ENCODE results near the gene UNCX.

Gene UNCX

DNA sequence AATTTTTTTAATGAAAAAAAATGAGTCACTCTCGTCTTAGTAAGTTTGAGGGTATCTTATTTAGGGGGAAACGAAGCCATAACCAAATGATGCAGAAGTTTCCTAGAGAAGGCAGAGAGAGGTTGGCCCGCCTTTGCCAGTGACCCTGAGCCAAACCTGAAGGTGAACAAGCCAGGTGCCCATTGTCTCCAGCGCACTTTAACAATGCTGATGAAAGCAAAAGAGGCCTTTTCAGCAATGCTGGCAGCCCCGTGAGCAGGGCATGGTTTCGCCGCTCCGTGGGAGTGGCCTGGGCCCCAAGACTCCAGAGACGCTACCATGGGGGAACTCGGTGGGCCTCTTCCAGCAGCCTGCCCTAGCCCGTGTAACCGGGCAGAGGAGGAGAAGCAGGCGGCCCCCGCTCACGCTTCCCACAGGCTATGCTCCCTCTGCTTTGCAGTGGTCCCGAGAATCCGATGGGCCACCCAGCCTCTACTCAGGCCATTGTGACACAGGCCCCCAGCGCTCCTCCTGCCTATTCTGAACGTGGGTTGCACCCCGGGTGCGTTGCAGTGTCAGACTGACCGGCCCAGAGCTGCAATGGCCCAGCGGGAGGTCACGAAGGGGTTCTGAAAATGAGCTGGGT lies 14.0 kb upstream of the UNCX start:
- DNase-seq, result no peak

DNA sequence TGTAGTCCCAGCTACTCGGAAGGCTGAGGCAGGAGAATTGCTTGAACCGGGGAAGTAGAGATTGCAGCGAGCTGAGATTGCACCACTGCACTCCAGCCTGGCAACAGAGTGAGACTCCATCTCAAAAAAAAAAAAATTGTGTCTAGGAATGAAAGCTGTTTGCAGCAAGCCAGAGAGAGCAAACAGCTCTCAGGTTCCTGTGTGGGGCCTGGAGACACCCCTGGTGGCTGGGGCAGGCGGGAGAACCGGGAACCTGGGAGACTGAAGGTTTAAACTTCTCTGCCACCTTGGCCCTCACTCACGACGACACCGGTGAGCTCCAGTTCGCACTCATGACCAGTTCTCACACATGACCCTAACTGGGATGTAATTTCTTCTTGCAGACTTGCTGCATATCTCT lies 13.2 kb upstream of the UNCX start:
- no peak for DNase-seq

DNA sequence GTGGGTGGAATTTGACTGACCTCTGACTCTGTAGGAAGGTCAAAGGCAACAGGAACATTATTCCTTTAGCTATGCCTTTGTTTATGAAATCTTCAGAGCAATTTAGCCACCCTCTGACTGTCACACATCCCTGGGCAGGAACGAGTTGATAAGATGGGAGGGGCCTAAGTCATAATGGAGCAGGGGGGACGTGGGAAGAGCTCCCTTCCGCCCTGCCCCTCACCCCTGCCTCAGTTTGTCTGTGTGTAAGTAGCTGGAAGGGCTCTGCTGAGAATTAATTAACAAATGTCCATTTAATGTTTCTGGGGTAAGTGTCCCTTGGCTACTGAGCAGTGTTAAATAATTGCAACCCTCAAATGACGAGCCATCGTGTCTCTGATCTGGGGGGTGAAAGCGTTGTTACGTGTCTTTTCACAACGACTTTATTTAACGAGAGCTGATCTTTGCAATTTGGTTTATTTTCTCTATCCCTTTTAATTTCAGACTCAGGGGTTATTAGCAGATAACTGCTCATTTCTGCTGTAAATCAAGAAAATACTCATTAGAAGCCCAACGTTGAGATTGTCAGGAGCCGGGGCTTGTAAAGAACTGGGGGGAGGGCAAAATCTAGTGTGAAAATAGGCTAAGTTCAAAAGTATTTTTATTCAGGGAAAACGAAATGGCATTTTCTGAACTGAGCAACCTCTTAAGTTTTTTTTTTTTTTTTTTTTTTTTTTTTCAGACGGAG lies 12.5 kb upstream of the UNCX start:
- DNase-seq, result no peak

DNA sequence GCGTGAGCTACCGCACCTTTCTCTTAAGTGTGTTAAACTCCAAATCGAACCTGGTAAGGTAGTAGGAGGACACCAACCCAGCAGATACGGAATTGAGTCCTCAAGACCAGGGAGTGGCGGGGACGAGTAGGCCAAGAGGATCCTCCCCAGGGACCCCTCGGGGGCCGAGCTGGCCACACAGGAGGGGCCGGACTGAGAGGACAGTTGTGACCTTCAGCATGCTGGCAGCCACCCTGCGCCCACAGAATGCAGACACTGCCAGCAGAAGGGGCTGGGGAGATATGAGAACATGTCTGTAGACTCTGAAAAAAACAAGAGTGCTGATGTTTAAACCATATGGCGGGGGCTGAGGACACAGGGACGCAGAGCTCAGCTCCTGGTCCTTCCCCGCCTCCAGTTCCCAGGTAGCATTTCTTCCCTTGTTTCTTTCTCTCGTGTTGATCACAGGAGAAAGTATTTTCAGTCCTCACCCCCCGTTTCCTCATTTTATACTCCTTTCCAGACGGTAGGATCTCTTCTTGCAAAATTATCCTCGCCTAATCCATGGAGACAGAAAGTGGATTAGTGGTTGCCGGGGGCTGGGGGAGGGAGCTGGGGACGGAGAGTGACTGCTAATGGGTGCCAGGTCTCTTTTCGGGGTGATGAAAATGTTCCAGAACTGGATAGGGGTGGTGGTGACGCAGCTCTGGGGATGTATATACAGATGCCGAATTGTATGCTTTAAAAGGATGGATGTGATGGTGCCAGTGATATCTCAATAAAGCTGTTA lies 11.5 kb upstream of the UNCX start:
- peak; percentile 11 for DNase-seq

DNA sequence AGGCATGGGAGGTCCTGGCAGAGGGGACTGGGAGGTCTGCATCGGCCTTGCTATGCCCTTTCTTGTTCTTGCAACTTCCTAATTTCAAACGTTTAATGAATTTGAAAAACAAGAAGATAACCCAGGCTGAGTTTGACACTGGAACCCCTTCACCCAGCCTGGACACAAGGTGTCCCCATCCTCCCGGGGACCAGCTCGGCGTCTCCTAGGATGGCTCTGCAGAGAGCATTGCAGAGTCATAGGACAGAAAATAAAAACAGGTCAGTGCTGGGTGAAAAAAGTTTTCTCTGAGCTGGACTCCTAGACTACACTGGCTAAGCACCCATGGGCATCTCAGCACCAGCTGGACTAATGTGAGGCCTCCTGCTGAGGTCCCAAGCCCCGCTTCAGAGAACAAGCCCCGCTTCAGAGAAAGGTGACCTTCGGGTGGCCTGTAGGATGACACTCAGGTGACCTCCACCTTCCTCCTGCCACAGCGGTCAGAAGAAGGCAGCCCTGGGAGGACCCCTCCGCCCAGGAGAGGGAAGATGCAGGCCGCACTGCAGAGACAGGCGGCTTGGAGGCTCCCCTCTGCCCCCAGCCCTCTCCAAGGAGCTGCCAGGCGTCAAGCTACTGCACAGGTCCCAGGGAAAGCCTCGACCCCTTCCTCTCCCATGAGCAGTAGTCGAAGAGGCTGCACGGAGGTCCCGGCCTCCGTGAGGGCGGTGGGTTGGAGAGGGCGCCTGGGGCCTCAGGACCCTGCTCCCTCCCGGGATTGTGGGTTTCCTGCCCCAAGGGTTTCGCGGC lies 9.3 kb upstream of the UNCX start:
- peak; percentile 15 for DNase-seq

GRCh38 chr7:1224086-1224716 lies 8.5 kb upstream of the UNCX start:
- no peak for DNase-seq

DNA sequence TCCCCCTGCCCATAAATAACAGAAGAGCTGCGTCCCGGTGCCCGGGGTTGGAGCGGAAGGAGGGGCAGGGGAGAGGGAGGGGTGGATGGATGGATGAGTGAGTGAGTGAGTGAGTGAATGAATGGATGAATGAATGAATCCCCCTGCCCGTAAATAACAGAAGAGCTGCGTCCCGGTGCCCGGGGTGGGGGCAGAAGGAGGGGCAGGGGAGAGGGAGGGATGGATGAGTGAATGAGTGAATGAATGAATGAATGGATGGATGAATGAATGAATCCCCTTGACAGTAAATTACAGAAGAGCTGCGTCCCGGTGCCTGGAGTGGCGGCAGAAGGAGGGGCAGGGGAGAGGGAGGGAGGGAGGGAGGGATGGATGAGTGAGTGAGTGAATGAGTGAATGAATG lies 7.6 kb upstream of the UNCX start:
- no peak for DNase-seq

DNA sequence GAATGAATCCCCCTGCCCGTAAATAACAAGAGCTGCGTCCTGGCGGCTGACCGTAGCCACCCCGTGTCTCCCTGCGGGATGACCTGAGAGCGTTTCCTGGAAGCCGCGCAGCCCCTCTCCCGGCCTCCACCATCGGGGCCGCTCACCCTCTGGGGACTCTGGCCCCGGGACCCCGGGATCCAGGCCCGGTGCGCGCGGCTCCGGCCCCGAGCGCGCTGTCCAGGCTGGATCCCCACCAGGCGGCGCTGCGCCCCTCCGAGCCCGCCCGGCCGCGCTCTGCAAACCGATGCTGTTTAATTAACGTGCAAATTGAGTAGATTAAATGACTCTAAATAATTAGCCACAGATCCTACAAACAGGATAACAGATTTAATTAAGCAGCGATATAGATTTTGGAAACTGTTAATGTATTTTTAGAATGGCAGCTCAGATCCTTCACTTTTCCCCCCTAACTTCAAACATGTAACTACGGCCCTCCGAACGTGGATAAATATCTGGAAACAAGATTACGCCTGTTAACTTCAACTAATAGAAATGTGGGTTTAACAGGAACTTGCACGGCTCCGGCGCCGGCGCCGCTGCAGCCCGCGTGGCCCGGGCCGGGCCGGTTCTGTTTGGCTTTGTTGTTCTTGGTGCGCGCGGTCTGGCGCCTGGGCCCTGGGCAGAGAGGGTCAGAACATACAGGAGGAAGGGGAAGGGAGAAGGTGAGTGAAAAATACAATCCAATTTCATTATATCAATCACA lies 7.1 kb upstream of the UNCX start:
- no peak for DNase-seq

DNA sequence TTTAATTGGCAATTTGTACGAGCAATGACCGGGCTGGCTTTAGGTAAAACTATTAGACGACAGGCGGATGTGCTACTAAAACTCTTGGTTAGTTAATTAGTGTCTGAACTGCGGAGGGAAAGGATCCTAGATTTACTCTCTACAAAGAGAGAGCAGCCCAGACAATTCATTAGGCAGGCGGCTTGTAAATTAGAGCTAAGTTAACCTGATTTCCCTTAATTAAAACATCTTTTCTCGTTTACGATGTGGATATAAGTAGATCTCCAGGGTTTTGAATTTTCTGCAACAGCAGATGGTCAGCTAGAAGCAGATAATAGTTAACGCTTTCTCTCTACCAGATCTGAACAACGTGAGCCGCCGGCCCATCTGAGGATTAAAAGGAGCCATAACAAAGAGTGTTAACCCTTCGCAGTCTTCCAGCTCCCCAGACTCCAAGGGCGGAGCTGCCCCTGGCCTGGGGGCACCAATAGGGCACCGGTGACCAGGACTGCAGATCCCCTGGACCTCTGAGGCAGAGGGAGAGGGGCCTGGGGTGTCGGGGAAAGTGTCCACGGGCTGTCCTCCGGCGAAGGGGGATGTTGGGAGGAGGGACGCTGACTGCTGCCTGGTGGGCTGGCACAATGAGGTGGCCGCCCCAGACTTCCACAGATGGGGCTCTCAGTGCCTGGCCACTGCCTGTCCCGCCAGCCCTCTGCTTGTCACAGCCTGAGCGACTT lies 6.3 kb upstream of the UNCX start:
- no peak for DNase-seq

GRCh38 chr7:1227071-1227804 lies 5.4 kb upstream of the UNCX start:
- DNase-seq, result no peak

DNA sequence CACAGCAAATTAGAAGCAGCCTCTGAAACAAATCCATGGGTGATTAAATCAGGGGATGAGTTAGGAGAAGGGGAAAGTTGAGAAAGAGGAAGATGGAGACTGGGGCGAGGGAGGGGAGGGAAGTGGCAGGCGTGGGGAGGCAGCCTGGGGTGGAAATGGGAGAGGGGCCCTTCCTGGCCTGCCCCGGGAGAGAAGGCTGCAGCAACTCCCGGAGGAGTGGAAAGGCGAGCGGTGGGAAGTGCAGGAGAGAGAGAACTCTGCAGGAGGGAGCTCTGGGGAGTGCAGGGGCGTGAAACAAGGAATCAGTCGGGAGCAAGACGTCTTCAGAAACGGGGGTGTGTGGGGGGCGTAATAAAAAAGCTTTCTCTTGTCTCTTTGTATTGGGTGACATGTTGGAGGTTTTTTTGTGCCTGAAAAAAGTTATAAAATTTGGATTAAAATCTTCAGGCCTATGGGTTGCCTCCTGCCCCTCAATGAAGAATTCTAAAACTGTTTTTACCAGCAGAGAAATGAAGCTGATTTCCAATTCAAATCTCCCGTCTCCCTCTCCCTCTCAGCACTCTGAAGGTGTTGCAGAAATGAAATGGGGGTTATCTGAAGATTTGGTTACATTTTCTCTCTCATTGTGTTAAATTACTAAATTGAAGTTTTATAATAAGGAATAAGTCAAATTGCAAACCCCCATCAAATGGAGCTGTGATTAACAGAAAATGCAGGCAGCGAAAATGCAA lies 4.7 kb upstream of the UNCX start:
- DNase-seq, result no peak

DNA sequence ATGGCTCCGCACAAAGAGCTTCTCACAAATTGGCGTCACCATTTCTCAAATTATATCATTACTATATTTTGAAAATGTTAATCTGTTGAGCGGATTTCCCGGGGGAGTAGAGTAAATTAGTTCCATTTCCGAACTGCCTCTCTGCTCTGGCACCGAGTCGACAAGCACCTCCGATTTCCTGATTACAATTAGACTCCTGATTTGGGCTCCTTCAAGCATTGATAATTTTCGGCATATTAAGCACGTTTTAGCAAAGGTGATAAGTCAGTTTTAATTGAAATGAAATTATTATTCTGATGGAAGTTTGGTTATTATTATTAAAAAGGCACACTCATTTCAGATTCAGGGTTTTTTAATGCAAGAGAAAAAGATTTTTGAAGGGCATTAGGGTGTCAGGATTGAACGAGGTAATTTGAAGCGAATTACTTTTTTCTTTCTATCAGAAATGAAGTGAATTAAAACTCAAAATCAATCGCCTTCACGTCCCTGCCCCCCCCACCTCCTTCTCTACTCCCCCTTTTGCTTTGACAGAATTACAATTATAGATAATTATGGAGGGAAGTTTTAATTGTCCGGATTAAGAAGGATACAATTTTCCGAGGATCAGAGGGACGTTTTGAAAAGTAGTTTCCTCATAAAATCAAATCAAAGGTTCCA lies 4.0 kb upstream of the UNCX start:
- no peak for DNase-seq

GRCh38 chr7:1229202-1229947 lies 3.3 kb upstream of the UNCX start:
- no peak for DNase-seq

DNA sequence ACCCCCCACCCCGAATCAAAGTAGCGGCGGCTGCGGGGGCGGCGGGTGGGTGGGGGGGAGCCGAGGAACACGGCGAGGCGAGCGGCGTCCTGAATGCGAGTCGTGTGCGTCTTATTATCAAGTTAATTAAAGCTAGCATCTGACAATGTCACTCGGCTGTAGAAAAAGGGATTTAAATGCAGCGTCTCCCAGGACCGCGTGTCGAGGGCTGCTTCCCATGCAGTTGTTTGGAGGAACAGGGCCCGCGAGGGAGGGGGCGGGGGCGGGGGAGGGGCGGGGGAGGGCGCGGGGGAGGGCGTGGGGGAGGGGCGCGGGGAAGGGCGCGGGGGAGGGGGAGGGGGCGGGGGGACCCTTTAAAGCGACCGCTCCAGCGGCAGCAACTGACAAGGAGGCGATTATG lies 2.7 kb upstream of the UNCX start:
- DNase-seq, result no peak

GRCh38 chr7:1230411-1231213 lies 2.1 kb upstream of the UNCX start:
- no peak for DNase-seq

DNA sequence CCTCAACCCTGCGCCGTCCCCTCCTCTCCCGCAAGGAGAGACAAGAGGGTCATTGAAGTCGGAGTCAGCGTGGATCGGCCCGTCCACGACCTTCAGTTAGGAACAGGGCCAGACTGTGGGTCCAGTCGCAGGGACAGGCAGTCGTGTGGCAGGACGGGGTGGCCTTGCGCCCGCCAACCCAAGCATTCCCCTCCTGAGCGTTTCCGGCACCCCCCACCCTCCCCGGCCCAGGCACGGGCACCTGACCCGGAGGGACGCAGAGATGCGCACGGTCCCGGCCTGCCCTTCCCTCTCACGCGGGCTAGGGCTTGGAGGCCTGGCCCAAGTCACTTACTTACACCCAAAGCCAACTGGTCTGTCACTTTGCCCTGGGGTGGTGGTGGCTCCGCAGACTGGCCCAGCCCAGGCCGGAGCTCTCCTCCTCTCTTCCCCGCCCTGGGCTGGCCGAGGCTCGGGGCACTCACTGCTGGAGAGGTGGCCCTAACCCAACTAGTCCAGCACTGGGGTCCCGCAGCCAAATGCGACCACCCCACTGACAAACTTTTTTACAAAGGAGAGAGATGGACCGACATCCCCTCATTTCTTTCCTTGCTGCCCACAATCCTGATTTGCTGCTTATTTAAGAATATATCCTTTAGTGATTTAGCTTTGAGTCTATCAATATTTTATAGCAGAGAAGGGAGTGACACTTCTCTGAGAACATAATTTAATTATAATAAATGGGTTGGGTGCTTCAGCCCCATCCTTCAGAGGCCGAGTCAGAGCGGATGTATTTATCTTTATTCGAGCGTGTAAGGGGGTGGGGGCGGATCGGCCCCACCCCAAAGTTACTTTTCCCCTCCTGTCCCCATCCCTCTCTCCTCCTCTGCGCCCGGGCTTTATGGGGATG lies 1.2 kb upstream of the UNCX start:
- no peak for DNase-seq

DNA sequence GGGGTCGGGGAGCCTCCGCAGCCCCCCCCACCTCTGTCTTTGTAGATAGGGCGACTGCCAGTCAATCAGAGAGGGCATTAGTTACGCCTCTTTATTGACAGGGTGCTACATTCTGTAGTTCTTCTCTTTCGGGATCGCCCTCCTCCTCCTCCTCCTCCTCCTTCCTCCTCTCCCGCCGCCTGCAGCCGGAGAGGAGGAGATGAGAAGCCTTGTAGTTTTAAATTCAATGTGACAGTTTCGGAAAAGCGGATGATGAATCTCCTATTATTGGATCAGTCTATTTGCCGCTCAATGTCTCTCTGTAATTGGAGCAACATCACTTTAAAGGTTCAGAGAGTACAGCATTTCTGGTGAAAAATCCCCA lies 587 bp upstream of the UNCX start:
- DNase-seq, result no peak
